Erythroblast (primary cell): ENCODE data around the gene UGT1A10.

Experiments used
- GATA1 ChIP-seq: IDR thresholded peaks from 2 replicates; pipeline ENCODE4 v1.6.1; 2011; ENCODE audit warnings: low read depth, mild to moderate bottlenecking, control low read depth, low read length, moderate library complexity
- POLR2A ChIP-seq: IDR thresholded peaks from 2 replicates; pipeline ENCODE4 v1.6.1; 2011; ENCODE audit warnings: mild to moderate bottlenecking, low read length

DNA sequence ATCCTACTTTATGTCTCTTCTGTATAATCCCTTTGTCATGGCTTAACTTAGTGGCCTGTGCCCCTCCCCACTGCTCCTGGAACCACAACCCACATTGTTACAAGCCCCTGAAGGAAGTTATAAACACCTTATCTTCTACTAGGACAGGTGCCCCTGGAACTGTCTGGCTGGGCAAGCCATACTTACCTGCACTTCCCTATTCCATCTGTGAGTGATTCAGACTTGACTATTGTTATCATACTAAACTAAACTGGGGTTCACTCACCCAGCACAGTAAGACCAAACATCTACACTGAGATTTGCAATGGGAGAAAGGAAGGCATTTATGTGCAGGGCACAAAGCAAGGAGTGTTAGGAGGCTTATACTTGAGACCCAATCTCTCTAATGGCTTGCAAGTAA is 52.8 kb downstream of the UGT1A10 start:
- TF ChIP-seq GATA1 (no peak), POLR2A (no peak)
